GM23248 (cell line): Measurements from ENCODE around the gene RABGAP1L.

Experiments
- EZH2 ChIP-seq: fragments of 200-600 bp; sonication (generic); IDR thresholded peaks from 2 replicates; pipeline ENCODE4 v1.6.1; 2018; ENCODE audit warnings: antibody characterized with exemption, mild to moderate bottlenecking; ENCODE audit not compliant: insufficient read depth, poor library complexity, severe bottlenecking
- EZH2phosphoT487 ChIP-seq: fragments of 200-600 bp; sonication (generic); IDR thresholded peaks from 2 replicates; pipeline ENCODE4 v1.6.1; 2018; ENCODE audit warnings: antibody characterized with exemption, moderate library complexity, mild to moderate bottlenecking, low read depth; ENCODE audit not compliant: insufficient read depth

DNA sequence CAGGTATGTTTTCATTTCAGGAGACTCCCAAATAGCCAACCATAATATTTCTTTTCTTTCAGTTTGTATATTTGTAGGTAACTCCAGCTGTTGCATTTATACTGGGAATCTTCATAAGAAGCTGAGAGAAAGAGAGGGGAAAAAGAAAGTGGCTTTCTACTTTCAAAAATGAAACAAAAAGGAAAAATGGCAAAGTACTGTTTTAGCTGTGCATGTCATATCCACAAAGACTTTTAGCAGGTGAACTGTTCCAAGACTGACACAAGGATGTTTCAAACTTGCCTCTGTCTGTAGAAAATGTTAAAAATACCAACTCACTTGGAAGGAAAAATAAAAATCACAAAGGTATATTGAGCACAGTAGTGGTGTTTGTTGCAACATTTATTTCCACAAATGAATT lies 798.5 kb downstream of the RABGAP1L start:
- no peak for TF ChIP-seq EZH2
- TF ChIP-seq EZH2phosphoT487: no peak
